OCI-LY7 (cell line): ENCODE data around the gene NSD2. TPM values are rescaled to one million over a fixed set of nuclear protein-coding genes. Genes with fewer than 3 reads are reported as not detected.

Experiments
- BruUV-seq: library from RNA; stranded (reverse); fragments of 400-500 nt; replicated peaks from 2 replicates; lab custom pipeline; 2021; lab: Mats Ljungman, UMichigan
- CTCF ChIA-PET: fragments of 300-600 bp; sonication (Branson Sonifier 250); formaldehyde crosslinking; loops from one replicate; lab custom pipeline; 2022; ENCODE audit warnings: antibody characterized with exemption; ENCODE audit not compliant: unreplicated experiment; lab: Charles Lee
- POLR2A ChIA-PET: fragments of 300-600 bp; sonication (Branson Sonifier 250); formaldehyde crosslinking; loops from one replicate; lab custom pipeline; 2022; ENCODE audit warnings: antibody characterized with exemption; lab: Charles Lee
- DNase-seq: peaks from one replicate; pipeline ENCODE4 v3.0.0-alpha.2; 2015; ENCODE audit warnings: low spot score
- H2AFZ ChIP-seq: fragments of 200-600 bp; sonication (generic), shearing (Covaris generic); 2 replicates; pipeline ENCODE4 v1.6.1; 2014; ENCODE audit warnings: mild to moderate bottlenecking, antibody characterized with exemption, low read length, moderate library complexity
- H3K27ac ChIP-seq: fragments of 200-600 bp; sonication (generic); 2 replicates; pipeline ENCODE4 v1.5.1; 2014; ENCODE audit warnings: mixed run types, low read depth, mild to moderate bottlenecking, moderate library complexity, low read length, inconsistent platforms; ENCODE audit not compliant: poor library complexity, severe bottlenecking
- H3K36me3 ChIP-seq: fragments of 200-600 bp; sonication (generic); 2 replicates; pipeline ENCODE4 v1.6.1; 2014; ENCODE audit warnings: mild to moderate bottlenecking, antibody characterized with exemption, low read length, moderate library complexity, mixed read lengths; ENCODE audit not compliant: insufficient read depth
- H3K4me1 ChIP-seq: fragments of 200-600 bp; sonication (generic); 2 replicates; pipeline ENCODE4 v1.5.1; 2014; ENCODE audit warnings: mild to moderate bottlenecking, low read length; ENCODE audit not compliant: insufficient read depth, poor library complexity, severe bottlenecking
- H3K4me2 ChIP-seq: fragments of 200-600 bp; sonication (generic); 2 replicates; pipeline ENCODE4 v1.6.1; 2014; ENCODE audit warnings: mild to moderate bottlenecking, low read length
- H3K4me3 ChIP-seq: fragments of 200-600 bp; sonication (generic); 2 replicates; pipeline ENCODE4 v1.5.1; 2014; ENCODE audit warnings: mild to moderate bottlenecking, low read depth, low read length; ENCODE audit not compliant: poor library complexity, severe bottlenecking
- H3K79me2 ChIP-seq: fragments of 200-600 bp; sonication (generic); 2 replicates; pipeline ENCODE4 v1.6.1; 2016; ENCODE audit warnings: low read depth, mild to moderate bottlenecking, low read length, moderate library complexity, mixed read lengths; ENCODE audit not compliant: insufficient read depth
- H3K9me2 ChIP-seq: fragments of 200-600 bp; sonication (generic); 2 replicates; pipeline ENCODE4 v1.6.1; 2016; ENCODE audit warnings: mild to moderate bottlenecking, low read length, mixed read lengths; ENCODE audit not compliant: insufficient read depth
- H3K9me3 ChIP-seq: fragments of 200-600 bp; sonication (generic); 2 replicates; pipeline ENCODE4 v1.6.1; 2014; ENCODE audit warnings: mild to moderate bottlenecking, mixed run types, low read length, mixed read lengths
- H4K20me1 ChIP-seq: fragments of 200-600 bp; sonication (generic); 2 replicates; pipeline ENCODE4 v1.6.1; 2014; ENCODE audit warnings: mild to moderate bottlenecking, antibody characterized with exemption, low read length, moderate library complexity, mixed read lengths; ENCODE audit not compliant: insufficient read depth
- CTCF ChIP-seq: fragments of 200-600 bp; sonication (generic); conservative IDR thresholded peaks from 2 replicates; pipeline ENCODE4 v1.5.1; 2014; ENCODE audit warnings: mild to moderate bottlenecking, antibody characterized with exemption, low read length, moderate library complexity, mixed read lengths
- EZH2phosphoT487 ChIP-seq: fragments of 200-600 bp; sonication (generic); IDR thresholded peaks from 2 replicates; pipeline ENCODE4 v1.6.1; 2018; ENCODE audit warnings: low read depth, borderline replicate concordance, mild to moderate bottlenecking, mixed run types, antibody characterized with exemption, low read length, moderate library complexity, mixed read lengths
- intact Hi-C: fragments of 100-400 bp; cut with micrococcal nuclease; formaldehyde crosslinking; loops from one replicate; pipeline ENCODE4 v1.10.0; 2022; ENCODE audit not compliant: unreplicated experiment
- total RNA-seq, 2 experiments: library from RNA; depleted of rRNA in 1 of 2; stranded (reverse); fragments of >200 nt in 1 of 2; shearing (Covaris generic) in 1 of 2; gene quantifications; 2 replicates each; pipeline ENCODE4 v1.2.3, GENCODE V29; 2014 to 2022

The NSD2 gene
- total RNA-seq, 2 experiments from 2014 or later, result 169 to 329 TPM

GRCh38 chr4:1872870-1873269 is 1.7 kb downstream of the NSD2 start:
- TF ChIP-seq CTCF (no peak), EZH2phosphoT487 (no peak)
- Histone ChIP-seq H3K9me3 (no peaks in the 10 kb centered on the region), H2AFZ (no peak overlapping the region), H3K4me3 (peak overlapping the region; percentile 94), H3K27ac (peak overlapping the region; percentile 85), H3K4me1 (peaks cover 33% of the 10 kb centered on the region), H3K79me2 (peaks cover 60% of the 10 kb centered on the region), H4K20me1 (peaks cover 24% of the 10 kb centered on the region), H3K36me3 (peaks cover 35% of the 10 kb centered on the region), H3K4me2 (peak overlapping the region; percentile 89), H3K9me2 (no peaks in the 10 kb centered on the region)
- ChIA-PET CTCF (interaction anchor here (0.7 kb wide), 1 partner anchor 18 kb away, joined by 4 read pairs; no protein-coding TSS in a partner anchor), POLR2A (interaction anchor here (0.6 to 1.4 kb wide), 4 partner anchors 10 to 540 kb away, joined by 3 to 6 read pairs (median 5); no protein-coding TSS in a partner anchor)
- DNase-seq, result peak; percentile 48
- TSS peak; percentile 67 for BruUV-seq
- intact Hi-C loops, result no loop called here

DNA sequence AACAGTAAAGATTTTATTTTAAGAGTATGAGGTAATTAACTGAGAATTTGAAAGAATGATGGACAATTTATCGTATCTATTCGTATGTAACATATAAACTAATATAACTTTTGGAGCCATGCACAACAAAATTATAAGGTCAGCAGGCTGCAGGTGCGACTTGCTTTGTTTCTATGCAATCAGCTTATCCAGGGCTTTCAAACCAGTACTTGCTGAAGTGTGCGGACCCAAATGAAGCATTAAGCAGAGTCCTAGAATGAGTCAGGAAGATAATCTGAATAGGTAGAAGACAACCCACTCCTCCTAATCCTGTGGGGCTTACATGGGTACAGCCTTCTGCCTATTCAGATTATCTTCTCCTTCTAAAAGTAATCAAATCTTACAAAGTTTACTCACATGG is 2.1 kb downstream of the NSD2 start:
- no peaks in the 10 kb centered on the region for H3K9me3 ChIP-seq
- peak overlapping the region; percentile 89 for H3K4me2 ChIP-seq
- peaks cover 33% of the 10 kb centered on the region for H3K4me1 ChIP-seq
- no peak for DNase-seq
- H3K4me3 ChIP-seq, result peak overlapping the region; percentile 94
- no TSS peak for BruUV-seq
- H3K27ac ChIP-seq, result peak overlapping the region; percentile 85
- H4K20me1 ChIP-seq, result peaks cover 25% of the 10 kb centered on the region
- peaks cover 64% of the 10 kb centered on the region for H3K79me2 ChIP-seq
- ChIA-PET CTCF (no interaction called here), POLR2A (interaction anchor here (0.7 to 1.4 kb wide), 4 partner anchors 10 to 1202 kb away, joined by 3 to 6 read pairs (median 4); no protein-coding TSS in a partner anchor)
- H3K36me3 ChIP-seq, result peaks cover 37% of the 10 kb centered on the region
- H2AFZ ChIP-seq, result no peak overlapping the region
- no peaks in the 10 kb centered on the region for H3K9me2 ChIP-seq
- TF ChIP-seq EZH2phosphoT487 (no peak), CTCF (no peak)
- intact Hi-C loops, result no loop called here

DNA sequence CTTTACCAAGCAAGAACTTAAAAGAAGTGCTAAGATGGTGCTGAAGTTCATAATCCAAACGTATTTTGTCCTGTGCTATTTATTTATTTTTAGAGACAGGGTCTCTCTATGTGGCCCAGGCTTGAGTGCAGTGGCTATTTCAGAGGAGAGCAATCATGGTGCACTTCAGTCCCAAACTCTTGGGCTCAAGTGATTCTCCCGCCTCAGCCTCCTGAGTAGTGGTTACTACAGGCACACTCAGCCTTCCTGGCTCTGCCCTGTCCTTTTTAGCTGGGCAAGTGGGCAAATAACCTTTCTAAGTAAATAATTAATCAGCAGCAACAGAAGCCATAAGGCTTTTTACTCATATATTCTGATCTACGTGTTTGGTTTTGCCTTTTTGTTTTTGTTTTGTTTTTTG is 2.6 kb downstream of the NSD2 start:
- BruUV-seq, result no TSS peak
- peaks cover 69% of the 10 kb centered on the region for H3K79me2 ChIP-seq
- CTCF ChIA-PET, result no interaction called here
- POLR2A ChIA-PET, result interaction anchor here (0.7 to 1.1 kb wide), 2 partner anchors 25 to 1203 kb away, joined by 3 to 5 read pairs; no protein-coding TSS in a partner anchor
- H3K9me3 ChIP-seq, result no peaks in the 10 kb centered on the region
- peak overlapping the region; percentile 85 for H3K27ac ChIP-seq
- H3K9me2 ChIP-seq, result no peaks in the 10 kb centered on the region
- peaks cover 30% of the 10 kb centered on the region for H4K20me1 ChIP-seq
- H3K4me1 ChIP-seq, result peaks cover 33% of the 10 kb centered on the region
- peaks cover 42% of the 10 kb centered on the region for H3K36me3 ChIP-seq
- no peak for TF ChIP-seq EZH2phosphoT487
- TF ChIP-seq CTCF, result no peak
- H2AFZ ChIP-seq, result no peak overlapping the region
- DNase-seq, result no peak
- peak overlapping the region; percentile 89 for H3K4me2 ChIP-seq
- H3K4me3 ChIP-seq, result peak overlapping the region; percentile 94
- intact Hi-C loops, result no loop called here
